ENCODE measurements around the gene HERC3. TPM values are rescaled to one million over a fixed set of nuclear protein-coding genes. Genes with fewer than 3 reads are reported as not detected.

HERC3 gene
- total RNA-seq, 1 experiment from 2014 or later, result 16.9 TPM

- no peak overlapping the region for H3K4me3 ChIP-seq
- no peak overlapping the region for H2AFZ ChIP-seq
- H3K4me1 ChIP-seq (replicated peaks; ENCODE audit: insufficient read depth), result peaks cover 47% of the 10 kb centered on the region
- no peaks in the 10 kb centered on the region for H4K20me1 ChIP-seq (ENCODE audit: insufficient read depth)
- H3K79me2 ChIP-seq (ENCODE audit: low read depth), result 0 out of 2 replicates have a peak, but pooled peaks cover 5% of the 10 kb centered on the region
- H3K36me3 ChIP-seq (ENCODE audit: low read depth), result no peaks in the 10 kb centered on the region
- intact Hi-C loops (cut with micrococcal nuclease; ENCODE audit: unreplicated experiment), result no loop called here
- H3K9me2 ChIP-seq (ENCODE audit: insufficient read depth), result no peaks in the 10 kb centered on the region
- no TSS peak for BruUV-seq (replicated peaks)
- no peak overlapping the region for H3K4me2 ChIP-seq
- no peak for TF ChIP-seq EZH2 (IDR thresholded peaks at IDR 0.05; ENCODE audit: low read depth)
- no peak for TF ChIP-seq CTCF (conservative IDR thresholded peaks at IDR 0.05)
- H3K27me3 ChIP-seq (ENCODE audit: insufficient read depth, low read depth), result no peaks in the 10 kb centered on the region
- H3F3A ChIP-seq (ENCODE audit: insufficient read depth, low read depth), result peaks cover 24% of the 10 kb centered on the region
- H3K27ac ChIP-seq, result peak overlapping the region; percentile 99
- ChIA-PET CTCF (no interaction called here), POLR2A (ENCODE audit: unreplicated experiment) (no interaction called here)
- no peak for DNase-seq
- H3K9me3 ChIP-seq (ENCODE audit: insufficient read depth, low read depth), result no peaks in the 10 kb centered on the region
Observed at GRCh38 chr4:88610771-88611170, 18.5 kb downstream of the HERC3 start.

DNA sequence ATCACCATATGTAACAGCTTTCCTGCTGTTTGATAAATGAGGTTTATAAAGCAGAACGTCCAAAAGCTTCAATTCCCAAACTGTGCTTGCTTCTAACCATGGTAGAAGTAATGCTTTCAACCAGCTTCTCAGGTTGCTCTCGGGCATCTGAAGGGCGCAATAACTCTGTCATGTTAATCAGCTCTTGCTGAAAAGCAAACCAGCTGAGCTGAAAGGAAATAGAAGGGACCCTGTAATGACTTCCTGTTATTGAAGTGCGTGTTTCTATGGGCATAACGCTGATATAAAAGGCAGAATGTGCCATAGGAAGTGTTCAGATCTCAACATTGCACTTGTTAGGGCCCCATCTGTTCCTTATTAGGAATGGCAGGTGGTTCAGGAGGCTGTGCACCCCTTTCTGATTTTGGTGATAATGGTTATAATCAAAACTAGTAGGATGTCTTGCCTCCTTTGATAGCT is 21.2 kb downstream of the HERC3 start:
- Histone ChIP-seq H3K36me3 (ENCODE audit: low read depth) (no peaks in the 10 kb centered on the region), H3K79me2 (ENCODE audit: low read depth) (0 out of 2 replicates have a peak, but pooled peaks cover 5% of the 10 kb centered on the region), H4K20me1 (ENCODE audit: insufficient read depth) (no peaks in the 10 kb centered on the region), H3K4me3 (no peak overlapping the region), H3K27ac (peak overlapping the region; percentile 99), H3K4me1 (replicated peaks; ENCODE audit: insufficient read depth) (peaks cover 47% of the 10 kb centered on the region), H3K9me2 (ENCODE audit: insufficient read depth) (no peaks in the 10 kb centered on the region), H3F3A (ENCODE audit: insufficient read depth, low read depth) (peaks cover 24% of the 10 kb centered on the region), H3K9me3 (ENCODE audit: insufficient read depth, low read depth) (no peaks in the 10 kb centered on the region), H3K4me2 (peak overlapping the region; percentile 53), H2AFZ (0 out of 2 replicates have a peak overlapping the region, but pooled peaks have one; percentile 46), H3K27me3 (ENCODE audit: insufficient read depth, low read depth) (no peaks in the 10 kb centered on the region)
- ChIA-PET POLR2A (ENCODE audit: unreplicated experiment) (interaction anchor here (0.5 to 0.7 kb wide), 4 partner anchors 20 to 210 kb away, joined by 3 to 14 read pairs (median 9); no protein-coding TSS in a partner anchor), CTCF (interaction anchor here (0.9 kb wide), 1 partner anchor 46 kb away, joined by 3 read pairs; no protein-coding TSS in a partner anchor)
- BruUV-seq (replicated peaks), result no TSS peak
- intact Hi-C loops (cut with micrococcal nuclease; ENCODE audit: unreplicated experiment), result loop anchor here (2.0 kb wide), 1 partner anchor 21 kb away; the partner anchor contains the start of gene HERC3
- no peak for DNase-seq
- TF ChIP-seq CTCF (conservative IDR thresholded peaks at IDR 0.05) (no peak), EZH2 (IDR thresholded peaks at IDR 0.05; ENCODE audit: low read depth) (no peak)

GRCh38 chr4:88614058-88614457 is 21.8 kb downstream of the HERC3 start:
- H3K4me1 ChIP-seq (replicated peaks; ENCODE audit: insufficient read depth), result peaks cover 47% of the 10 kb centered on the region
- peak overlapping the region; percentile 99 for H3K27ac ChIP-seq

More at GRCh38 chr4:88614058-88614457, 21.8 kb downstream of the HERC3 start:
- H3K79me2 ChIP-seq (ENCODE audit: low read depth), result 0 out of 2 replicates have a peak, but pooled peaks cover 5% of the 10 kb centered on the region
- ChIA-PET POLR2A (ENCODE audit: unreplicated experiment) (interaction anchor here (0.6 kb wide), 1 partner anchor 166 kb away, joined by 5 read pairs; no protein-coding TSS in a partner anchor), CTCF (interaction anchor here (0.9 kb wide), 1 partner anchor 45 kb away, joined by 3 read pairs; no protein-coding TSS in a partner anchor)
- no peaks in the 10 kb centered on the region for H3K27me3 ChIP-seq (ENCODE audit: insufficient read depth, low read depth)
- H3K4me2 ChIP-seq, result no peak overlapping the region
- no peak for DNase-seq
- peaks cover 24% of the 10 kb centered on the region for H3F3A ChIP-seq (ENCODE audit: insufficient read depth, low read depth)
- no peak overlapping the region for H3K4me3 ChIP-seq
- H3K36me3 ChIP-seq (ENCODE audit: low read depth), result no peaks in the 10 kb centered on the region
- H4K20me1 ChIP-seq (ENCODE audit: insufficient read depth), result no peaks in the 10 kb centered on the region
- no peaks in the 10 kb centered on the region for H3K9me2 ChIP-seq (ENCODE audit: insufficient read depth)
- intact Hi-C loops (cut with micrococcal nuclease; ENCODE audit: unreplicated experiment), result no loop called here
- no peaks in the 10 kb centered on the region for H3K9me3 ChIP-seq (ENCODE audit: insufficient read depth, low read depth)
- H2AFZ ChIP-seq, result no peak overlapping the region
- no peak for TF ChIP-seq EZH2 (IDR thresholded peaks at IDR 0.05; ENCODE audit: low read depth)
- TF ChIP-seq CTCF (conservative IDR thresholded peaks at IDR 0.05), result no peak
- no TSS peak for BruUV-seq (replicated peaks)
